Activated T-cell treated with anti-CD3 and anti-CD28 coated beads for 4 hours (primary cell): ENCODE measurements around the gene SMARCB1.

Source experiments
- DNase-seq: peaks from one replicate; pipeline ENCODE4 v3.0.0-alpha.2; 2020

Gene SMARCB1

GRCh38 chr22:23815541-23816155, 28.9 kb downstream of the SMARCB1 start:
- no peak for DNase-seq

GRCh38 chr22:23816156-23816976, 29.6 kb downstream of the SMARCB1 start:
- DNase-seq, result no peak

GRCh38 chr22:23817146-23817545, 30.4 kb downstream of the SMARCB1 start:
- DNase-seq, result no peak

GRCh38 chr22:23818541-23818940, 31.8 kb downstream of the SMARCB1 start:
- no peak for DNase-seq

- no peak for DNase-seq
Observed at GRCh38 chr22:23820748-23821211, 34.0 kb downstream of the SMARCB1 start.

- DNase-seq, result no peak
Observed at GRCh38 chr22:23822101-23822671, 35.4 kb downstream of the SMARCB1 start.

- no peak for DNase-seq
Observed at GRCh38 chr22:23823331-23823791, 36.6 kb downstream of the SMARCB1 start.

GRCh38 chr22:23824476-23825245, 37.9 kb downstream of the SMARCB1 start:
- no peak for DNase-seq

GRCh38 chr22:23825246-23825905, 38.6 kb downstream of the SMARCB1 start:
- no peak for DNase-seq

GRCh38 chr22:23826510-23827350, 40.0 kb downstream of the SMARCB1 start:
- no peak for DNase-seq

GRCh38 chr22:23827351-23827995, 40.7 kb downstream of the SMARCB1 start:
- no peak for DNase-seq

GRCh38 chr22:23828800-23829680, 42.3 kb downstream of the SMARCB1 start:
- DNase-seq, result no peak

GRCh38 chr22:23829845-23830372, 43.1 kb downstream of the SMARCB1 start:
- DNase-seq, result no peak

- DNase-seq, result no peak
Observed at GRCh38 chr22:23831261-23831660, 44.5 kb downstream of the SMARCB1 start.

- DNase-seq, result no peak
Observed at GRCh38 chr22:23831781-23832180, 45.0 kb downstream of the SMARCB1 start.

GRCh38 chr22:23832226-23833016, 45.7 kb downstream of the SMARCB1 start:
- DNase-seq, result no peak

- DNase-seq, result no peak
Observed at GRCh38 chr22:23833017-23833751, 46.4 kb downstream of the SMARCB1 start.

GRCh38 chr22:23833911-23834317, 47.1 kb downstream of the SMARCB1 start:
- no peak for DNase-seq
